ENCODE results near the gene B4GALT2.

- TF ChIP-seq POLR2A (IDR thresholded peaks at IDR 0.05) = no peak
- TF ChIP-seq CTCF (IDR thresholded peaks at IDR 0.05) = no peak
Observed at GRCh38 chr1:43956234-43956633, 22.8 kb upstream of the B4GALT2 start.
